Activated naive CD4-positive, alpha-beta T cell treated with Interleukin-2 at 50 U/mL for 16 hours (primary cell): ENCODE measurements around the gene KRT73.

ENCODE experiments used
- DNase-seq: peaks from one replicate; pipeline ENCODE4 v3.0.0-alpha.2; 2020

Gene KRT73

DNA sequence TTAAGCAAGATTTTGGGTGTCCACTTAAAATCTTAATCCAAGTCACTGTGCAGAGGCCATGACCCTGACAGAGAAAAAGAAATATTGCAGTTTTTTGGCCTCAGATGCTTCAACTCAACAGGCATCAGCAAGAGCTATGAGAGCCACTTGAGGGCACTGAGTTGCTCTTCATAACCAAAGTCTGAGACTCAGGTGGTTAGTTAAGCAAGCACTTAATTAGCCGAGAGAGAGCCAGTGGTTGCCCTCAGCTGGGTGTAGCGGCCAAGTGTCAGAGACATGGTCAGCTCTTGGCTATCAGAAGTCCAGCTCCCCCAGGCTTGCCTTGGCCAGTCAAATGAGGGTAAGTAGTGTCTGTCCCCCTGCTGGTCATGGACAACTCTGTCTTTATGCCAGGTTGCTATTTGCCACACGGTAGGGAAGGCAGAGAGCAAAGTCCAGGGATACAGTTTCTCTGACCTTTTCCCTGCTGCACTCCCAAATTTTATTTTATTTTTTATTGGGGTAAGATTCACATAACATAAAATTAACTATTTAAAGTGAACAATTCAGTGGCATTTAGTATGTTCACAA lies 56.4 kb downstream of the KRT73 start:
- DNase-seq = no peak

DNA sequence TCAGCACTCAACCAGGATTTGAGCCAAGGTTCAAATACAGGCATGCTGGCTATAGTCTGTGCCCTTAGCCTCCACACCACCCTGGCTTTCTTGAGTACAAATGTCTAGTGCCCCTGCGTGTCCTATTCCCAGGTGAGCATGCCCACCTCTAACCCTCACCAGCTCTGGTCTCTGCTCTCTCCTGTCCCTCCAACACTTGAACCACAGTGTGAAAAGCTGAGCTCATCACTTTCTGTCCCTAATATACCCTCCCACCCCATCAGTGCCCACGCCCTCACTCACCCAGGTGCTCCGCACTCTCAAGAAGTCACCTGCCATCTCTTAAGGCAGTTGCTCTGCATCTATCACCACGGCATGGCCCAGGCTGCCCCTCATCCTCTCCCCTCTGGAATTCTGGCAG lies 58.4 kb downstream of the KRT73 start:
- DNase-seq = no peak

DNA sequence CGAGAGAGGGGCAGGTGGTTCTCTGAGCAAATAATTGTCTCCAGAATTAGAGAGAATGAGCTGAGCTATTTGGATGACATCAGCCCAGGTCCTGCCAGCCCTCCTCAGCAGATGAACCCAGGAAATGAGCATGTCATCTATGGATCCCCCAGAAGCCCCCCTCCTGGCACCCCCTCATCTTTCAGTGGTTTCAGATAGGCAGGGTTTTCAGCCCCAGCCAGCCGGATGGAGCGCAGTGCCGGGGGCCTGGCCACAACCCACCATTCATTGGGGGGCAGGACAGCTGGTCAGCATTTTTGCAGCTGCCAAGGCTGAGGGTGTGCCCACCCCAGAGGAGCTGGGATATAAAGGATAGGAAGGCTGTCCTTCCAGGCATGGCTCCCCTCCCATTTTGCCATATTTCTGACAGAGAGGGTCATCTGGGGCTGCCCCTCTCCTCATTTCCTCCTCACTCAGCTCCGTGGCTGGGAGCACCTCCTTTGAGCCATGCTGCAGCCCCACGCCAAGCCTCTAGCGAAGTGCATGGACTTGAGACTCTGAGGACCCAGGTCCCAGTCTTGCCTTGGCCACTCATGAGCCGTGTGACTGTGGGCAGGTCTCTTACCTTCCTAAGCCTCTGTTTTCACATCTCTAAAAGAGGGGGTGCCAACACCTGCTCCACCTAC lies 59.4 kb downstream of the KRT73 start:
- DNase-seq = no peak
